SH-SY5Y (cell line): Measurements from ENCODE around the gene BACH2.

Experiments
- GATA2 ChIP-seq: IDR thresholded peaks from 2 replicates; pipeline ENCODE4 v1.6.1; 2011; ENCODE audit warnings: mild to moderate bottlenecking, low read depth, low read length
- GATA3 ChIP-seq: IDR thresholded peaks from 2 replicates; pipeline ENCODE4 v1.6.1; 2011; ENCODE audit warnings: low read depth, mild to moderate bottlenecking, low read length, moderate library complexity

GRCh38 chr6:89925826-89926225 is 370.8 kb downstream of the BACH2 start:
- TF ChIP-seq GATA3 (no peak), GATA2 (no peak)
